UCSD-AML1 (cell line): ENCODE data around the gene STXBP2.
A peak's percentile ranks its signal among the peaks of the same experiment; 100 is the strongest.

ENCODE experiments used
- DNase-seq: peaks from one replicate; lab custom pipeline; 2025; ENCODE audit not compliant: unreplicated experiment; lab: John Stamatoyannopoulos, UW

STXBP2 gene

GRCh38 chr19:7631577-7631976 lies 5.3 kb upstream of the STXBP2 start:
- no peak for DNase-seq

GRCh38 chr19:7632340-7633203 lies 4.3 kb upstream of the STXBP2 start:
- DNase-seq: no peak

DNA sequence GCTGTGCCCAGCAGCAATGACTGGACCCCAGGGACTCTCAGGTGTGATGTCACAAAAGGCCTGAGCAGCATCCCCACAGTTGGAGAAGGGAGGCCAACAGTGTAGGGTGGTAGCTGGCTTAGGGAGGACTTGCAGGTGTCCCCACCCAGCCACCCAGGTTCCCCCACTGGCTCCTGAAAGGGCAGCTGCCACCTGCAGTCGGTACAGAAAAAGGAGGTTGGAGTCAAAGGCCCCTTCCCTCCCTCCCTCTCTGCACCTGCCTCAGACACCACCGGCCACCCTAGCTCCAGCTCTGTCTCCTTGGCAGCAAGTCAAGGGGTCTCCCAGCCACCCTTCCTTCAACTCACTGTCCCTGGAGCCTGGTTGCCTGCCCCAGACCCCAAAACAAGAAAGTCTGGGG lies 3.2 kb upstream of the STXBP2 start, which contains the start of gene PCP2:
Gene PCP2, minus strand, starts transcription at position 22 of the 400 bp plus-strand sequence. CDS start 262 bp downstream, outside the sequence.
- no peak for DNase-seq

- no peak for DNase-seq
Measured at GRCh38 chr19:7635670-7636069, 1.2 kb upstream of the STXBP2 start.

GRCh38 chr19:7636317-7636690 lies 606 bp upstream of the STXBP2 start:
- no peak for DNase-seq

DNA sequence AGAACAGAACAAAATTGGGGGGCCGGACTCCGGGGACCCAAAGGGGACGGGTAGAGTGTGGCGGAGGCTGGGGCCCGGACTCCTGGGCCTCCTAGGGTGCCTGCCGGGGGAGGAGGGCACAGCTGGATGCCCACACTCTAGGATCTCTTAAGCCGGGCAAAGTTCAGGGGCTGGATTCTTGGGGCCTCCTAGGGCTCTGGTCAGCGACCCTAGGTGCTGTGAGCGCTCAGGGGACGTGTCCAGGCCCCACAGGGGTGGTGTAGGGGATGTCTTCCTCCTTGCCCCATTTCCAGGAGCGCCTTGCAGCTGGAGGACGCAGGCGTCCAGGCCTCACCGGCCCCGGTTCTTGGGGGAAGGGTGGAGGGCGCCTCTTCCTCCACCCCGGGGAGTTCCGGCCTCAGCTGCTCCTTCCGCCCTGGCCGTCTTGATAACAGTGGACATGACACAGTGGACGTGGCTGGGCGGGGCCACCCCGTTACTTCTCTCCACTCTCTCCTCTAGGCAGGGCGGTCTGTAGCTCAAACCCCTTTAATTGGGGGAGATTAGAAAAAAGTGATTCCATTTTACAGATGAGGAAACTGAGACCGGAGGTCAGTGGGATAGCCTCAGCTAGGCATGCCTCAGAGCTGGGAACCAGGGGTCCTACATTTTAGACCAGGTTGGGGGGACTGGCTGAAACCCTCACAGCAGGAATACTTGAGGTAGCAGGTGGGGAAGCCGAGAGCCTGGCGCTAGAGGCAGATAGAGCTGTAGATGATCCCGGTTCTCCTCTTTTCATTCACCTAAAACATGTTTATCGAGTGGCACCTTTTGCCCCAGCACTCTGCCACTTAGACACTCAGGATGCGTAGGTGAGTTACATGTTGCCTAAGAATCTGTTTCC lies 705 bp downstream of the STXBP2 start:
- peak; percentile 78 for DNase-seq

DNA sequence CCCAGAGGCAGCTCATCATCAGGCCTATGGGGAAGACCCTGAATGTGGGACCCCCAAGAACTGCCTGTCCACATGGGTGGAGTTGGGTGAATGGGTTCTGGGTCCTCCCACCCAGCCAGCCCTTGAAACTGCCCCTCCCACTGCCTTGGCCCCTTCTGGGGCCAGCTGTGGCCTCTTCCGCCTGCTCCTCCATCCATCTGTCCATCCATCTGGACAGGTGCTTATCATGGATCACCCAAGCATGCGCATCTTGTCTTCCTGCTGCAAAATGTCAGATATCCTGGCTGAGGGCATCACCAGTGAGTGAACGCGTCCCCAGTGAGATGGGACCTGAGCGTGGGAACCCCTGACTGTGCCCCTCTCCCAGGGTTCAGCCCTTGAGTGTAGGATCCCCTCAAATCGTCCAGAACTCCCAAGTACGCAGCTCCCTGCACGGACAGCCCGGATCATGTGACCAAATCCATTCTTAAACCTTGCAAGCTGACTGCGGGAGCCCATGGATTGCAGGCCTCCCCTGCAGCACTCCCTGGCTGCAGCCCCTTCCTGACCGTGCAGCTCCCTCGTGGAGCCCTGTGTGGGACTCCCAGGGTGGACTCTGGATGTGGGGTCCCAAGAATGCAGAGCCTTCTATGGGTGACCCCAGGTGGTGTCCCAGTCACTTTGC lies 2.0 kb downstream of the STXBP2 start:
- DNase-seq: no peak

DNA sequence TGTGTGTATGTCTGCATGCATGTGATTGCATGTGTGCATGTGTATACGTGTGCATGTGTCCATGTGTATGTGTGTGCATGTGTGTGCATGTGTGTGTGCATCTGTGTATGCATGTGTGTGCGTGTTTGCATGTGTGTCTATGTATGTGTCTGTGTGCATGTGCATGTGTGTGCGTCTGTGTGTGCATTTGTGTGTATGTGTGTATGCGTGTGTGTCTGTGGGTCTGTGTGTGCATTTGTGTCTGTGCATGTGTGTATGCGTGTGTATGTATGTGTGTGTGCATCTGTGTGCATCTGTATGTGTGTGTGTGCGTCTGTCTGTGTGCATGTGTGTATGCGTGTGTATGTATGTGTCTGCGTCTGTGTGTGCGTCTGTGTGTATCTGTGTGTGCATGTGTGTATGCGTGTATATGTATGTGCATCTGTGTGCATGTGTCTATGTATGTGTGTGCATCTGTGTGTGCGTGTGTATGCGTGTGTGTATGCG lies 3.0 kb downstream of the STXBP2 start:
- no peak for DNase-seq

- DNase-seq: no peak
Measured at GRCh38 chr19:7640803-7641202, 3.9 kb downstream of the STXBP2 start.

GRCh38 chr19:7641290-7642276 lies 4.7 kb downstream of the STXBP2 start:
- peak; percentile 18 for DNase-seq

GRCh38 chr19:7642295-7643030 lies 5.6 kb downstream of the STXBP2 start:
- no peak for DNase-seq

DNA sequence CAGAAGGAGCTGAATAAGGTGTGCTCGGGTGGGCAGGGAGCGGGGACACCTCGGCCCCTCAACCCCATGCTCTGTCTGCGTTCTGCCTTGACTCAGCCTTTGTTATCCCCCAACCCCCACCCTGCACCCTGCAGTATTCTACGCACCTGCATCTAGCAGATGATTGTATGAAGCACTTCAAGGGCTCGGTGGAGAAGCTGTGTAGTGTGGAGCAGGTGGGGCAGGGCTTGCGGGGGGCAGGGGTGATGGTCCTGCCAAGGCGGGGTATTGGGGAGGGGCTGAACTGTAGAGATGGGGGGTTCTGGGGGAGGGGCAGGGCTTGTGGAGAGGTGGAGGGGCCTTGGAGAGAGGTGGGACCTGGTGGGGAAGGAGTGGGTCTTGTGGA lies 6.1 kb downstream of the STXBP2 start:
- no peak for DNase-seq

GRCh38 chr19:7643629-7644549 lies 7.0 kb downstream of the STXBP2 start:
- DNase-seq: peak; percentile 30

DNA sequence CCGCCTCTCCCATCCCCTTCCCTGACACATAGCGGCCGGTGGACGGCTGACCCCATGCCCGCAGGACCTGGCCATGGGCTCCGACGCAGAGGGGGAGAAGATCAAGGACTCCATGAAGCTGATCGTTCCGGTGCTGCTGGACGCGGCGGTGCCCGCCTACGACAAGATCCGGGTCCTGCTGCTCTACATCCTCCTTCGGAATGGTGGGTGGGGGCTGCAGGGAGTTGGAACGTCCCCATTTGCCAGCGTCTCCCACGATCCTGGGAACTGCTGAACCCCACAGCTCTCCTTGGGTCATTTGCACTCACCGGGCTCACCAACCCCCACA lies 7.6 kb downstream of the STXBP2 start:
- no peak for DNase-seq

DNA sequence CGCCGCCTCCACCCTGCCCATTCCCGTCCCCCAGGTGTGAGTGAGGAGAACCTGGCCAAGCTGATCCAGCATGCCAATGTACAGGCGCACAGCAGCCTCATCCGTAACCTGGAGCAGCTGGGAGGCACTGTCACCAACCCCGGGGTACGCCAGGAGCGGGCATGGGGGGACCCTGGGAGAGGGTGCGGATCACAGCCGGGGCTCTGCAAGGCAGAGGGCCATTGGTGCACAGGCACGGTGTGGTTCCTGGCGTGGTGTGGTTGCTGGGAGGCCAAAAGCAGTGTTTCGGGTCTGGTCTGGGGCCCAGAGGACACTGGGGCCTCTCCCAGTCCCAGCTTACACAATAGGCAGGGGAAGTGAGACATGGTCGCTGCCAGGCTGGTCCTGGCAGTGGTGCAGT lies 8.3 kb downstream of the STXBP2 start:
- DNase-seq: no peak

DNA sequence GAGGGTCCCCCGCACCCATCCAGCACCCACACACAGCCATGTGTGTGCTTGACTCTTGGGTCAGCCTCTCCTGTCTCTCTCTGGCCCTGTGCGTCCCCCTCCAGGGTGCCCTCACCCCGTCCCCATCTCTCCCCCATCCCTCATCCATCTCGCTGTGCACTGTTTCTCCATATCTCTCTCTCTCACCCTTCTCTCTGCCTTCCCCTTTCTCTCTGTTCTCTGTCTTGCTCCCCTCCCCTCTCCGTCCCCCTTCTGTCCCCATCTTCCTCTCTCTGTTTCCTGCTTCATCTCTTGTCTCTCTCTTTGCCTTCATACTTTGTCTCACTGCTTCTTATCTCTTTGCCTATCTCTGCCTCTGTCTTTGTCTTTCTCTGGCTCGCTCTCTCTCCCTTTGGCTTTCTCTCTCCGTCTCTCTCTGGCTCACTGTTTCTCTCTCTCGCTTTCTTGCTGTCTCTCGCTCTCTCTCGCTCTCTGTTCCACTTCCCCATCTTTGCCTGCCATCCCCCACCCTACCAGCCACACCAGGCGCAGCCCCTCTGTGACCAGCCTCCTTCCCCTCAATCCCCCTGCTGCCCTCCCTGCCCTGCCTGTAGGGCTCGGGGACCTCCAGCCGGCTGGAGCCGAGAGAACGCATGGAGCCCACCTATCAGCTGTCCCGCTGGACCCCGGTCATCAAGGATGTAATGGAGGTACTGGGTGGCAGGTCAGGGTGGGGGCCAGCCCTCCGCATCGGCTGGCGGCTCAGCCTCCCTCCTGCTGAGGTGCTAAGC lies 8.9 kb downstream of the STXBP2 start:
- no peak for DNase-seq

DNA sequence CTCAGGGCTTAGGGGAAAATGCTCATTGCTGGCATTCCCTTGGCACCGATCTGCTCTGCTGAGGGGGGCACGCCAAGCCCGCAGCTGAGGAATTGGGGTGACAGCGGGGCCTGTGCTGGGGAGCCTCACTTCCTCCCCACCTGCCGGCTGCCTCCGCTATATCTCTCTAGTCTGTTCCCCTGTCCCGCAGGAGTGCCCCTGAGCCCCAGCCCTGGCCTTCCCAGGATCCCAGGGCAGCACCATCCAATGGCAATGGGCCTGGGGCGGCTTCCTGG lies 9.5 kb downstream of the STXBP2 start:
- DNase-seq: no peak

DNA sequence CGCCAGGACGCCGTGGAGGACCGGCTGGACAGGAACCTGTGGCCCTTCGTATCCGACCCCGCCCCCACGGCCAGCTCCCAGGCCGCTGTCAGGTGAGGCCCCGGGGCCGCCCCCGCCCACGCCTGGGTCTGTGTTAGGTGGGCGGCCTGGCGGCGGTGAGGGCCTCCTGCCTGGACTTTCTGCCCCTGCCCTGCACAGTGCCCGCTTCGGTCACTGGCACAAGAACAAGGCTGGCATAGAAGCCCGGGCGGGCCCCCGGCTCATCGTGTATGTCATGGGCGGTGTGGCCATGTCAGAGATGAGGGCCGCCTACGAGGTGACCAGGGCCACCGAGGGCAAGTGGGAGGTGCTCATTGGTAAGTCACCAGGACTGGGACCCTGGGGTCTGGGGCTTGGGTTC lies 10.2 kb downstream of the STXBP2 start:
- no peak for DNase-seq
